Kasumi-1 (cell line): Measurements from ENCODE around the gene NSUN6.

Experiments used
- DNase-seq, 2 experiments: peaks; one replicate each; lab custom pipeline; 2025; lab: John Stamatoyannopoulos, UW

NSUN6 gene

GRCh38 chr10:18651324-18652007, at the start of gene NSUN6:
Gene NSUN6 (minus strand): TSS chr10:18651587. CDS start chr10:18651203, 384 bp downstream.
- DNase-seq = peak; percentile 94 to 96

- peak; percentile 68 to 69 for DNase-seq
These were observed 48.8 kb upstream of the NSUN6 start for GRCh38 chr10:18699849-18700840.

- no peak for DNase-seq
These were observed 39.2 kb upstream of the NSUN6 start for GRCh38 chr10:18690541-18690940.

- DNase-seq = peak; percentile 77 to 91
These were observed 38.1 kb upstream of the NSUN6 start for GRCh38 chr10:18689498-18689897.

GRCh38 chr10:18687706-18688105, 36.3 kb upstream of the NSUN6 start:
- DNase-seq = no peak

GRCh38 chr10:18687195-18687594, 35.8 kb upstream of the NSUN6 start:
- no peak for DNase-seq

GRCh38 chr10:18685555-18685954, 34.2 kb upstream of the NSUN6 start:
- no peak for DNase-seq

- DNase-seq = no peak
These were observed 33.6 kb upstream of the NSUN6 start for GRCh38 chr10:18684953-18685352.

GRCh38 chr10:18684416-18684815, 33.0 kb upstream of the NSUN6 start:
- no peak for DNase-seq

- DNase-seq = no peak
These were observed 32.0 kb upstream of the NSUN6 start for GRCh38 chr10:18683427-18683826.

- no peak for DNase-seq
These were observed 30.6 kb upstream of the NSUN6 start for GRCh38 chr10:18681971-18682411.

- no peak for DNase-seq
These were observed 30.0 kb upstream of the NSUN6 start for GRCh38 chr10:18681366-18681765.

GRCh38 chr10:18680754-18681153, 29.4 kb upstream of the NSUN6 start:
- no peak for DNase-seq

- no peak for DNase-seq
These were observed 23.9 kb upstream of the NSUN6 start for GRCh38 chr10:18675086-18675801.

- no peak for DNase-seq
These were observed 16.6 kb upstream of the NSUN6 start for GRCh38 chr10:18668026-18668425.

- no peak for DNase-seq
These were observed 15.4 kb upstream of the NSUN6 start for GRCh38 chr10:18666810-18667209.

- DNase-seq = no peak
These were observed 14.6 kb upstream of the NSUN6 start for GRCh38 chr10:18665815-18666558.

- no peak for DNase-seq
These were observed 13.6 kb upstream of the NSUN6 start for GRCh38 chr10:18664841-18665478.

GRCh38 chr10:18660816-18661431, 9.5 kb upstream of the NSUN6 start:
- no peak for DNase-seq

GRCh38 chr10:18659819-18660535, 8.6 kb upstream of the NSUN6 start:
- DNase-seq = peak; percentile 68 to 73
